ENCODE results near the gene CD74.
"Not testable (repeated sequence)": the region's sequence is repeated elsewhere in the genome, so short reads cannot be mapped to it uniquely, and the experiment has no call there.

CD74 gene

DNA sequence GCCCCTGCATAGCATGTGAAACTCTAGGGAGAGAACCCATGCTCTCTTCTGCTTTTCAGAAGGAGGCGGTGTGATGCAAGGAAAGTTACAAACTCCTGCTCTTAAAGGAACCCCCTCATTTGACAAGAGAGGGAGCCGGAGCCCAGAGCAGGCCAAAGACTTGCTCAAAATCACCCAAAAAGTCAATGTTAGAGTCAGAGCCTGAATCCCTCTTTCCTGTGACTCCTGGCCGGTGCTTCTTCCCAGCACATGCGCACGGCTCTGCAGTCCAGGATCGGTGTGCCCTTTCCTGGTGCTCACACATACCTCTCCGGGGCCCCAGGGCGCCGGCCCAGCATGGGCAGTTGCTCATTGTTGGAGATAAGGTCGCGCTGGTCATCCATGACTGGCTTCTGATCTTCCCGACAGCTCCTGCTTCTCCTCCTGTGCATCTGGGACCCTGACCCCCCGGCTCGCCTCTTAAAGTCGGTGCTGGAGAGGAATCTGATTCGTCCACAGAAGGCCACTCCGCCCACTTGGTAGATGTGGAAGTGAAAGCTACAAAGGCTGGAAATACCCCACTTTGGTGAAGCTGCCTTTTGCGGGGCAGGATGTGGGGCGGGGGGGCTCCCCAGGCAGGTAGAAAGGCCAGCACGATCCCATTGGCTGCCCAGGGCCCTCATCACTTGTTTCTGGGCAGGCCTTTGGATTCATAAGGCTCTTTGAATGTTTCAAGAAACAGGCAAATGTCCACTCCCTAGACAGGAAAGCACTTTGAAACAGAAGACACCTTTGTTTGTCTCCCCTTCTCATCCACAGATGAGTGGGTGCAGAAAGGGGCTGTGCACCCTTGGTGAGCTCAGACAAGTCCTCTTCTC is at the start of gene CD74:
TSS of gene CD74 (minus strand) at position 592 of the 857 bp plus-strand sequence. CDS start at position 431, 161 bp downstream.
- peak; percentile 91 for DNase-seq

DNA sequence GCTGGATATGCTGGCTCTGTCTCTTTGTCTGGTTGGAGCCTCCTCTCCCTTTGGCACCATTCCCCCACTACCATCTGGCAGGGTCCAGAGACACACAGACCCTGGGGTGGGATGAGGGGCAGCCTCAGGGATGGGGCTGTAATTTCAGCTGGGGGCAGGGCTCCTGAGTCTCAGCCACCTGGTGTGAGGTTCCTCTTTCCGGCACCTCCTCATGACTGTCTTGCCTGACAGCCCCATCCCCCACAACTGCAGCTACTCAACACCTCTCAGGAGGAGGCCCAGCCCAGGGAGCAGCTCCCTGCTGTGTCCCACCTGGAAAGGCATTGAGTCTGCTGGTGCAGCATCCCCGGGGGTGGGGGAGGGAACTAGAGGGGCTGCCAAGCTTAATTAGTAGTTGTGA is 48.5 kb upstream of the CD74 start:
- peak; percentile 54 for DNase-seq

DNA sequence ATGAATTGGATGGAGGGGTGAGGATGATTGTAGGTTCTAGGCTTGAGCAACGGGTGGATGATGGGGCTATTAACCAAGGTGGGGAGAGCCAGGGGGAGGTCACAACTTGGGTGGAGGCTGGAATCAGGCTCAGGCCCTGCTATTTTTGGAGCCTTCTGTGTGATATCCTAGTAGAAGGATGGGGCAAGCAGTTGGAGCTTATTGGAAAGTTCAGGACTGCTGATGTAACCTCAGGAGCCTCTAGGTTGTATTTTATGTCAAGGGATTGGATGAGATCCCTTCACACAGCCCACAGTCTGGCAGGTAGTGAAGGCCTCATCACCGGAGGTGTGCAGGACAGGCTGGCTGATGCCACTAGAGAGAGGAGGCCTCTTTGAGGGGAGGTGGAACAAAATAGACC is 48.1 kb upstream of the CD74 start:
- no peak for DNase-seq

DNA sequence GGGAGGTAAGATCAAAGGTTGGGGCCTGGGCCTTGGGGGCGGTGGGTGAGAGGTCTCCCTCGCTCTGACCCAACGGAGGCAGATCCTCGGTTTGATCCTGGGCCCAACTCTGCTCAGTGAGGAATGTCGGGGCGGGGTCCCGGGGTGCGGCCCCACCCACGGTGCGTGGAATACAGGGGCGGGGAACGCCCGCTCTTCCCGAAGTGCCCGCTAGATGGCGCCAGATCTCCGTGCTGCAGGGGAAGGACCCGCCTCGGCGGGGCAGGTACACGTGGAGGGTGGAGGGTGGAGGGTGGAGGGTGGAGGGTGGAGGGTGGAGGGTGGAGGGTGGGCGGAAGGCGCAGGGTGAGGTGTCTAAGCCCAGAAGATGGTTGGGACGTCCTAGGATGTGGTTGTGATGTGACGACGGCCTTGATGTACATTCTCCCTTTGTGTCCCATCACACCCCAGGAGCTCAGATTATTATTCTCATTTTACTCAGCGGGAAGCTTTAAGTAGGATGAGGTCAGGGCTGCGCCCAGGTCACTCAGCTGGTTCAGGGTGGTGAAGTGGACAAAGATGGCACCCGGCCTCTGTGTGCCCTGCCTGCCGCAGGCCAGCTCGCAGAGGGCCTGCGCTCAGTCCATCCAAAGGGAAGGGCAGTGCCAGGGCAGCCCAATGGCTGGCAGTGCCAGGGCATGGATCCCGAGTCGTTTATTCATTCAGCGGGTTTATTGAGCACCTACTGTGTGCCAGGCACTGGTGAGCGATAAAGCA is 46.3 kb upstream of the CD74 start:
- DNase-seq, result peak; percentile 88

DNA sequence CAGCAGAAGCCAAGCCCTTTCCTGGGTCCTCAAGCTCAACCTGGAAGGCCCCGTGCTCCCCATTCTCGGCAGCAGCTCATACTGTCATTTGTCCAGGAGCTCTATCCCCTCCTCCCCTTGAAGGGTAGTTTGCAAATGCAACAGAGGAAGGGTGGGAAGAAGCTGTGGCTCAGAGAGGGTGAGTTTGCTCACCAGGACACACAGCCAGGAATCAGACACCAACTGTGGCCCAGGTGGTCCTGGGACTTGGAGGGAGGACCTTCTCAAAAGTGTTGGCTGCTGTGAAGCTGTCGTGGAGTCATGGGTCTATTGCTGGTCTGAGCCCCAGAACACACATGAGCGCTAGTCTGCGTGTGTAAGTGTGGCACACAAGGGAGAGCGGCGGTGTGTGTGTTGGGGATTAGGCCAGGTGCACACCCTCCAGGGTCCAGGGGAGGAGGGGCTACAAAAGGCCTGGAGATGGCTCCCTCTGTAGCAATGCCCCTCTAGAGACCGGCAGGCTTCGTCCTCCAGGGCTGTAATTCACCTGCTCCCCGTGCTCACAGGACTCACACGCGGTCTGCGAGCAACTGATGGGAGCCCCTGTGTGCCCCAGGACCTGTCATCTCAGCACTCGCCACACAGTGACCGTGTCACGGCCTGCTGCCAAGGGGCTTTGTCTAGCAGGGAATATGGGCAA is 45.0 kb upstream of the CD74 start:
- DNase-seq, result no peak

DNA sequence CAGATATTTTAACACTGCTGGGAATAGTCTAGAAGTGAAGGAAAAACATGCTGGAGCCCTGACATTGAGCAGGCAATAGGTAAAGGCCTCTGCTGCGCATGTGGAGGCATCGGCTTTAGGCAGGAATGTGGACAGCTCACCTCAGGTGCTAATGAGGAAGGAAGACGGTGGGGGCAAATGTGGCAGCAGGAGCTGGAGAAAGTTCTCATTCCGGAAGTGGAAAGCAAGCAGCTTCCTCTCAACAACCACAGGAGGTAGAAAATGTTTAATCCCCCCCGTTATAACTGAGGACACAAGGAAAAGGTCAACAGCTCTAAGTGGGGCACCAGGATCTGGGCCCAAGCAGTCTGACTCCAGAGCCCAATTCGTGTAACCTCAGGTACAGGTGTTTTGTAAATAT is 44.4 kb upstream of the CD74 start:
- DNase-seq, result peak; percentile 43

DNA sequence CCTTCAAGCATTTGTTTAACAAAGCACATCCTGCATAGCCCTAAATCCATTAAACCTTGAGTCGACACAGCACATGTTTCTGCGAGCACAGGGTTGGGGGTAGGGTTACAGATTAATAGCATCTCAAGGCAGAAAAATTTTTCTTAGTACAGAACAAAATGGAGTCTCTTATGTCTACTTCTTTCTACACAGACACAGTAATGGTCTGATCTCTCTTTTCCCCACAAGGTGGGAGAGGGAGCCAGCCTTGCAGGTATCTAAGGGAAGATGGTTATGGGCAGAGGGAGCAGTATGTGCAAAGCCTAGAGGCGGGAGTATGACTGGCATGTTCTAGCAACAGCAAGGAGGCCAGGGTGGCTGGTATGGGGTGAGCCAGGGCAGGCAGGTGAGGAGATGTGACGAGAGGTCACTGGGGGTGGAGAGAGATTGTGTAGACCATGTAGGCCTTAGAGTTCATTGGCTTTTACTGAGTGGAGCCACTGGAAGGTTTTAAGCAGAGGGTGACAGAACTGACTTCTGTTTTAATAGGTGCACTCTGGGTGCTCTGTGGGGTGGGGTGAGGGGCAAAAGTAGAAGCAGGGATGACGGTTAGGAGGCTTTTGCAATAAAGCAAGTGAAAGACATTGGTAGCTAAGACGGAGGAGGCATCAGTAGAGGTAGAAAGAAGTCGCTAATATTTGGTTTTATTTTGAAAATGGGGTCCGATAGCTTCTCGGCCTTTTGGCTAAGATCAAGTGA is 42.0 kb upstream of the CD74 start:
- DNase-seq, result no peak

DNA sequence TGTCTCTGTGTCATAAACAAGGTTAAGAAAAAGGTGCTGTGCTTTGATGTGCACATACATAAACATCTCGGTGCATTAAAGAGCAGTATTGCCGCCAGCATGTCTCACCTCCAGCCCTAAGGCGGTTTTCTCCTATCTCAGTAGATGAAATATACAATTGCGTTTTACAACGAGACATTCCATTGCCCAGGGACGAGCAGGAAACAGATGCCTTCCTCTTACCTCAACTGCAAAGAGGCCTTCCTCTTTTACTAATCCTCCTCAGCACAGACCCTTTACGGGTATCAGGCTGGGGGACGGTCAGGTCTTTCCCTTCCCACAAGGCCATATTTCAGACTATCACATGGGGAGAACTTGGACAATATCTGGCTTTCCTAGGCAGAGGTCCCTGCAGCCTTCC is 41.3 kb upstream of the CD74 start:
- DNase-seq, result not testable (repeated sequence)

DNA sequence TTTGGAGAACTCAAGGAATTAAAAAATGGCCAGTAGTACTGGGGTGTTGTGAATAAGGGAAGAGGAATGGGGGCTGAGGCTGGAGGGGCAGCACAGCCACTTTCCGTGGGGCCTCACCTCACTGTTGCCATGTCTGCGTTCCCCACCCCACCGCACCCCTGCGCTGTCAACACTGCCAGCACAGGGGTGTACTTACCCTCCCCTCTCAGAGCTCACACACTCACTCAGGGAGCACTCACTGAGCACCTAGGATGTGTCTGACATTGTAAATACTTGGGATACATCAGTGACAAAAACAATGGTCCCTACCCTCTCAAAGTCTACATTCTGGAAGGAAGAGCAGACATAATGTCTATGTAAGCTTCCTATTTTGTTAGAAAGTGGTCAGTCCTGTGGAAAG is 40.2 kb upstream of the CD74 start:
- no peak for DNase-seq

DNA sequence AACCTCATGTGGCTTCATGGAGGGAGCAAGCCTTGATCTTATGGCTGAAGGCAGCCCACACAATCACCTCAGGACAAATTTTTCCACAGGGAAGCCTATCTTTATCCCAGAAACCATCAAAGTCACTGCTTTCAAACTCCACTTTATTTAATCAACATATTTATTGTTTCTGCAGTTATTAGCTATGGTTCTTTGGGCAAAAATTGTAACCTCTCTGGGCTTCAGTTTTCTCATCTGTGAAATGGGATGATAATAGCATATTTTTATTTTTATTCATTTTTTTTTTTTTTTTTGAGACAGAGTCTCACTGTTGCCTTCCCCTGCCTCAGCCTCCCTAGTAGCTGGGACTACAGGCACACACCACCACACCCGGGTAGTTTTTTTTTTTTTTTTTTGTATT is 38.9 kb upstream of the CD74 start:
- DNase-seq, result no peak

DNA sequence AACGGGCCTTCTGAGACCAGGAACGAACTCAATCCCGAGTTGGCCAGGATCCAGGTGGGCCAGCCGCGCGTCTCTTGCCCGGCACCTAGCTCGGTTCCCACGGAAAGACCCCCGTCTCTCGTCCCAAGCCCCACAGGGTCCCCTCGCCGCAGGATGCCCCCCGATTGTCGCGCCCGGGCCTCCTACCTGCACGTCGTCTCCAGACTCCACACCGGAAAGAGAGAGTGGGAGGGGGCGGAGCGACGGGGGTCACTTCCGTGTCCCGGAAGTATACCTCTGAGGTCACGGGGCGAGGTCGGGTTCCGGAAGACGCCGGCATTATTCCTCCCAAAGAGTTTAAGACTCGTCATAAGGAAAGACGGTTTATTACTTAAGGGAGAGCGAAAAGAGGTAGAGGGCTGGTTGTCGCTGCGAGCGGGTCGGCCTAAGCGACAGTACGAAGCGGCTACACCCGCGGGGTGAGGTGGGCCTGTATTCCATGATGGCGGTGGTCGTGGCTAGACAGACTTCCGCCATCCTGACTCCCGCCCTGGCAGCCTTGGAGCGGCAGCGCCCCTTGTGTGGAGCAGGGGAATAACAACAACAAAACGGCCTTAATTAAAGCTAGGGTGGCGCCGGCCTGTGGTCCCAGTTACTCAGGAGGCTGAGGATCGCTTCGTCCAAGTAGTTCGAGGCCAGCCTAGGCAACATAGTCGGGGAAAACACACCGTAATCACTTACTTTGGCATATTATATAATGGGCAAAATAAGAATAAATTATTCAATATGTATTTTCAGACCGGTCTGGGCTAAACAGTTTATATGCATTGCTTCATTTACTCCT is 37.0 kb upstream of the CD74 start, which contains the start of gene RPS14:
TSS of gene RPS14 (minus strand) at position 223 of the 823 bp plus-strand sequence. CDS start 2,006 bp downstream, outside the sequence.
- DNase-seq, result peak; percentile 96

DNA sequence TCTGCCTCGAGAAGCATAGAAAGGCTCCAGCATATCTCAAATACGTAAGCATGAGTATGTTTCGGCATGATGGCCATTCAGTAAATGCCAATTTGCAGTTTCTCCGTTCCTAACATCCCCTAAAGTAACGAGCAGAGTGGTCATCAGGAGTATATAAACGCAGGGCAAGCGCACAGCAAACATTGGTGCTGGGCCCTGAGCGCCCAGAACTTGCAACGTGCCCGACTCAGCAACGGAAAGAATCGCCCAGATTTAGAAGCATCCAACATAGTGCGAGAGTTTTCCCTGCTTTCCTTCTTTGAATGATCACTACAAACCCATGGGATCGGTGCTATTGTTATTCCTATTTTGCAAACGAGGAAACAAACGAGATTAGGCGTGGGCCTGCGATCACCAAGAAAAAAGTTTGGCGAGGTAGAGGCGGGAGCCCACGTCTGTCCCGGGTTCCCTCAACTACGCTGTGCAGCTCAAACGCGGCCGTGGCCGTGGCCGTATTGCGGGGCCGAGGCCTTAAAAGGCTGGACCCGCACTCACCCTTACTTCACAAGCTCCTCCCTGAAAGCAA is 36.3 kb upstream of the CD74 start:
- peak; percentile 13 for DNase-seq

DNA sequence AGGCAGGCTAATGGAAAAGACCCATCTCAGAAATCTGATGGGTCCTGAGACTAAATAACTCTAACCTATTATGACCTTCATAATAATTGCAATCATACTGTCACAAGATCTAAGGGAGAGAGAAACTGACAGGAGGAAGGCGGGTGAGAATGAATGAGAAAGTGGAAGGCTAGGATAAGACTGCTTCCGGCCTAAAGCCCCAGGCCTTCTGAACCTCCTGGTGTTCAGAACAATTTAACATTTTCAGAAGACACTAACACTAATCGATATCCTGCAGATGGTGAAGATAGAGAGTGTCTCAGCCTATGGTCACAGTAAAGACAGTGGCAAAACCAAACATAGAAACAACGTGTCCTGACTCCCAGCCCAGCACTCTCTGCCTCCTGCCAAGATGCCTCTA is 35.6 kb upstream of the CD74 start:
- no peak for DNase-seq

DNA sequence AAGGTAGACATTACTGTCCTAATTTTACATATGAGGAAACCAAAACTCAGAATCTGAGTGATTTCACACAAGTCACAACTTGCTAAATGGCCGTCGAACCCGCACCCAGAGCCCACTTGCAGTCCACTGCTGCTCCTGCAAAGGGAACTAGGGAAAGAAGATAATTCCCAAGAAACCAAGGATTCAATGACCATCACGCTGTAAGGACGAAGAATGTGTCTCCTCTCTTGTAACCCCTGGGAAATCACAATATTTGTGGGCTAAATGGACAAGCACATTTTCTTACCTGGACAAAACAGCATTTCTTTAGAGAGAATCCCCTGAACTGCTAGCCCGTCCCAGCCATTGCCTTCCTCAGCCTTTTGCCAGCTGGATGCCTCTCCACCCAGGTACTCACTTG is 34.5 kb upstream of the CD74 start:
- no peak for DNase-seq

DNA sequence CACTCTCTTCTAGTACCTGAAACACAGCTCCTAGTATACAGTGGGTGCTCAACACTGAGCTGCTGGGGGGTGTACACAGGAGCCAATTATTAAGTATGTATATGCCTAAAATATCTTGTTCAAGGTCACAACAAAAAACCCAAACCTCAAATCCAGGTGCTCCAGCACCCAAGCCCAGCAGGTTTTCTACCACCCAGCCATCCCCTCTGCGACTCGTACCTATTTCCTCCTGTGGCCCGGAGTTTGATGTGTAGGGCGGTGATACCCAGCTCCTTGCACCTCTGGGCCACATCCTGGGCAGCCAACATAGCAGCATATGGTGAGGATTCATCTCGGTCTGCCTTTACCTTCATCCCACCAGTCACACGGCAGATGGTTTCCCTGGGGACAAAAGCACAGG is 33.9 kb upstream of the CD74 start:
- DNase-seq, result no peak

DNA sequence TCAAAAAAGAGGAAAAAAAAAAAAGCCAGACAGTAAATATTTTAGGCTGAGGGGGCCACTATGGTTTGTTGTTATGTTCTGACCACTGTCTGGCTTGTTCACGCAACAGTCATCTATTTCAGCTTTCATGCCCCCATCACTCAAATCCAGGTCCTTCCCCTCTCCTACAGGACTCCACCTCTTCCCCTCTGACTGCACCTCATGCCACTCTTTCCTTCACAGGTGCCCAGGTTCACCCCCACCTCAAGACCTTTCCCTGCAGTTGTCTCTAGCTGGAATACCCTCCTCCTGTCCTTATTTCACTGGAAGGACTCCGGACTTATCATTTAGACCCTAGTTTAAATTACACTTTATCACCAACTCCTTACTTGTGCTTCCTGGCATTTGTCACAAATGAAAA is 33.4 kb upstream of the CD74 start:
- DNase-seq, result no peak

DNA sequence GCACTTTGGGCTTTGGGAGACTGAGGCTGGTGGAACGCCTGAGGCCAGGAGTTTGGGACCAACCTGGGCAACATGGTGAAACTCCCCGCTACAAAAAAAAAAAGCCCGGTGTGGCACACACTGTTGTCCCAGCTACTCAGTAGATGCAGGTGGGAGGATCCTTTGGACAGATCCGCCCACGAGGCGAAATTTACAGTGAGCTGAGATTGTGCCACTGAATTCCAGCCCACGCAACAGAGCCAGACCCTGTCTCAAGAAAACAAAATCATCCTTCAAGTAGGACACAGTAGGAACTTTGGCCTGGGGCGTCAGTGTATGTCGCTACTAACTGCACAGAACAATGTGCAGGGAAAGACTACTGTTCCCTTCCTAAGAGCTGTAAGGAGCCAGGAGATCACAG is 32.1 kb upstream of the CD74 start:
- no peak for DNase-seq

DNA sequence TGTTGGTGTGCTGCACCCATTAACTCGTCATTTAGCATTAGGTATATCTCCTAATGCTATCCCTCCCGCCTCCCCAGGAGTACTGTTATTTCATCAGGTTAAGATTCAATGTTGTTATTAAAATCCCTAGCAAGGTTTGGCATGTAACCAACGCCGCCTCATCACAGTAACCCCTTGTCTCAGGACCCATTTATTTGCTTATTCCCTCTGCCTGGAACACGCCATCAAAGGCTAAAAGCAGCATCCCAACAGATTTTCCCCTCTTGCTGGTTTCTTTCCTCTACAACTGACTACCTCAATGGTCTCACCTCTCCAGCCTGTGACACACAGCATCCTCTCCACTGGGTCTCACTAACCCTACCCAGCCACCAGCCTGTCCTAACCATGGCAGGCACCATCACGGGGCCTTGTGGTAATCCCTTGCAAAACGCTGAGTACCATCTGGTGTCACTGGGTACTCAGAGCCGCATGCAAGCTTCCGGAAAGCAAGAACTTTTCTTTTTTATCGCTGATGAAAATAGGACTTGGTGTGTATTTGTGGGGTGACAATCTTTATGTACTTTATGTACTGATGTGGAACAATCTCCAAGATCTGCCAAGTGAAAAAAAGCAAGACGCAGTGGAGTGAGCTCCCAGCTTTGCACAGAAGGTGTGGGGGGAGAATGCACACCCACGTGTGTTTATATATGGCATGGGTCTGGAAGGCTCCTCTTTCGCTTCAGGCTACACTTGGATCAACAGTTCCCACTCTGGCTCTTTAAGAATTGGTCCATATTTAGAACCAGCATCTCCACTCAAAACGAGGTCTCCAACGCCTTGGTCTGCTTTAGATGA is 30.7 kb upstream of the CD74 start:
- DNase-seq, result no peak

DNA sequence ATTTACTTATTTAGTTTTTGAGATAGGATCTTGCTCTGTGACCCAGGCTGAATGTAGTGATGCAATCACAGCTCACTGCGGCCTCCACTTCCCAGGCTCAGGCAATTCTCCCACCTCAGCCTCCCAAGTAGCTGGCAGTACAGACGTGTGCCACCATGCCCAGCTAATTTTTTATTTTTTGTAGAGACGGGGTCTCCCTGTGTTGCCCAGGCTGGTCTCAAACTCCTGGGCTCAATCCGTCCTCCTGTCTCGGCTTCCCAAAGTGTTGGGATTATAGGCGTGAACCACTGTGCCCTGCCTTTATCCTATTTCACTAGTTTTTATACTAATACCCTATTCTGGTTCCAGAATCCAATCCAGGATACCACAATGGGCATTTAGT is 30.0 kb upstream of the CD74 start:
- no peak for DNase-seq
